ENCODE measurements around the gene LOX.

The LOX gene

GRCh38 chr5:122050959-122051358 is 27.1 kb downstream of the LOX start:
- DNase-seq, result no peak

- DNase-seq, result no peak
Measured at GRCh38 chr5:122040636-122041302, 37.3 kb downstream of the LOX start.

DNA sequence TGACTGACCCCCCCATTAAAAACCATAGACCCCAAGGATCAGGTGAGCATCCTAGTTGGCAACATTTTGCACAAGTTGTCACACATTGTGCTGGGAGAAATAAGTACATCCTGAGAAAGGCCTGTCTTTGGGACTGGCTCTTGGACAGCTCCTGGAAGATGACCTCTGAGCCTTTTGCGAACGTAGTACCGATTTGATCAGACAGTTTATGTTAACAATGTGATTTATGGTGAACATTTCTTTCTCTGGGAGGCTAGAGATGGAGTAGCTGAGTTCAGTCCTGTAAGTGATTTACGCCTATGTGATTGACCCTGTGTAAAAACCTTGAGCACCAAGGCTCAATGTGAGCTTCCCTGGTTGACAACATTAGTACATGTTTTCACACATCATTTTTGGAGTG is 41.7 kb downstream of the LOX start:
- no peak for DNase-seq

GRCh38 chr5:122035913-122036312 is 42.1 kb downstream of the LOX start:
- DNase-seq, result no peak

DNA sequence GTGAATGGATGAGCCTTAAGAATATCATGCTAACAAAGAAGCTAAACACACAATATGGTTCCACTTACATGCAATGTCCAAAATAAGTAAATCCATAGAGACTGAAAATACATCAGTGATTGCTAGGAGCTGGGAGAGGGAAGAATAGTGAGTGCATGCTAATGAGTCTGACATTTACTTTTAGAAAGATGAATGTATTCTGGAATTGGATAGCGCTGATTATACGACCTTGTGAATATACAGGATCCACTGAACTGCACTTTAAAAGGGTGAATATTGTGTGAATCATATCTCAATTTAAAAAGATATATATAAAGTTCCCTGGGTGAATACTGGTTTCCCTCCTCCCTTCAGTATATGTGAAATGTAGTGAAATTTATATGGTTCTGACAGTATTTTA is 46.2 kb downstream of the LOX start:
- DNase-seq, result no peak

DNA sequence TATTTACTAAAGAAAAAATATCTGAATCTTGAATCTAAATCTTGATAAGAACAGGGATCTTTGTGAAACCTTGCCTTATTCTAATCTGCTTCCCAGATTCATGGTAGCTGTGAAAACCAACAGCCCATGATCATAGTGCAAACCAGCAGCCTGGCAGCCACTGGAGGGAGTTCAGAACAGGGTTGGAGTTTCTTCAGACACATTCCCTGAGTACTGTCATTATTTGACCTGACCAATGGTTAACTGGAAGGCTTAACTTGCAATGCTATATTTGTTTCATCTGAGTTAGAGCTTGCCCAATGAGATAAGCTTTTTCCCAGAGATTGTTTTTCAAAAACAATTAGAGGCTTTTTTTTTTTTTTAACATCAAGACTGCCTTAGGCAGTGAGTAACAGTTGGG is 47.8 kb downstream of the LOX start:
- DNase-seq, result no peak

GRCh38 chr5:122029818-122030217 is 48.2 kb downstream of the LOX start:
- DNase-seq, result no peak

GRCh38 chr5:122022966-122023365 is 55.1 kb downstream of the LOX start:
- DNase-seq, result no peak

- DNase-seq, result no peak
Measured at GRCh38 chr5:122019919-122020590, 58.0 kb downstream of the LOX start.

DNA sequence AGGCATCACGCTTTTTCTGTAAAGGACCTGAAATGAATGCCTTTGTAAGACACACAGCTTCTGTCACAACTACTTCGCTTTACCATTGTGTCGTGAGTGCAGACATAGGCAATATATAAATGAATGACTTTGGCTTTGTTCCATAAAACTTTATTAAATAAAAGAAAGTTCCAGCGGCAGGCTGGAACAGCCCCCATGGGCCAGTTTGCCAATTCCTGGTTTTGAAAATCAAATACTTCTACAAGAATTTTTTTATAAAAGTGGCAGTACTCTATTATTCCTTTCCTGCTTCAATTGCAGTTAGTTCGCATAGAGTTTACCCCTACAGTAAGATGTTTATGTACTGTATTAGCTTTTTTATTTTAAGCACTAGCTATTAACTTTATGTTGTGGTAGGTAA is 62.6 kb downstream of the LOX start:
- DNase-seq, result no peak

DNA sequence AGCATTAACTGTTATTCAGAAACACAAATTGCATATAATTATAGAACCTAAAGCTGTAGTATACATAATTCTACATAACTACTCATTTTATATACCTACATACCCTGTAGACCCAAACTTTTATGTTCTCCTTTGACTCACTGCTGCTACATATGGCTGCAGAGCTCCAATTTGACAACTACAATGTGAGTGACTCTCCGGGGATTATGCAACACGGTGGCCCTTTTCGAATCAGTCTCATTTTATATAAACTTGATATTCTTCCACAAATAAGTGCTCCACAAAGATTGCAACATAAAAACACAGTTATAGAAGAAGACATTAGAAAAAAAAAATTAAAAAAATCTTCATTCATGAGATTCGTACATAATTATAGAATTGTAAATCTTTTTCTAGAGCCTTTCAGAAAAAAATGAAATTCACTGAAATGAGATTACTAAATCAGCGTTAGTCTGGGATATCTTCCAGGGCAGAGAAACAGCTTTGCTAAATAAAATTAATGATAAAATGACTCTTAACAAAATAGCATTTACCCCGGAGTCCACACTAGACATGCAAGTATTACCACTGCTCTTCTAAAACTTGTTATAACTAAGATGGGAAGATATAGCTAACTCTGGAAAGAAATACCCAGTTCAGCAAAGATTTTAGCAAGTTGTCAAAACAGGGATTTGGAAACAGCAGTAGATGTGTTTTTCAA is 63.7 kb downstream of the LOX start:
- DNase-seq, result no peak
